GM21529 (cell line): Measurements from ENCODE around the gene MMP15.
"Not testable (repeated sequence)": the region's sequence is repeated elsewhere in the genome, so short reads cannot be mapped to it uniquely, and the experiment has no call there.

Experiments used
- ATAC-seq: cut with Tn5 transposase; IDR thresholded peaks from one replicate; pipeline ENCODE4 v1.9.1; 2021; ENCODE audit not compliant: unreplicated experiment

The MMP15 gene

DNA sequence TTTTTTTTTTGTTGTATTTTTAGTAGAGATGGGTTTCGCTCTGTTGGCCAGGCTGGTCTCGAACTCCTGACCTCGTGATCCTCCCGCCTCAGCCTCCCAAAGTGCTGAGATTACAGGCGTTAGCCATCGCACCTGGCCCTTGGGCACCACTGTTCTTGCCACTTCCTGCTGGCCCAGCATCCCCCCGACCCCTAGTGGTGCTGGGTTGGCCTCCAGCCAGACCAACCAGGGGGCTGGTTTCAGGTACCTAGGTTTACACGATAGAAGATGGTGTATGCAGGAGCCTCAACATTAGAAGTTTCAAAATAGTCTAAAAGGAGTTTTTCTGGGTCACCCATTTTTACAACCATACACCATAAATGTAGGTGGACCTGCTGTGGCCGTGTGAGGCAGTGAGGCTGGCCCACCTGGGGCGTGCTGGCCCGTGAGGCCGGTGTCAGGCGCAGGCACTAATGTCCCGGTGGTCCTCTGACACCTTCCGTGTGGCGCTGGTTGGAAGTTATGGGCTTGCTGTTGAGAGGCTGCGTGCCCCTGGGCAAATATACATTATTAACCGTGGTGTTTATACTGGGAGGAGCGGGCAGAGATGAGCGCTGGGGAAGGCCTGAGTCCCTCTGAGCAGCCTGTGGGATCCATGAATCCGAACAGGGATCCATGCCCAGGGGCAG, 60.2 kb downstream of the MMP15 start:
- ATAC-seq, result no peak

DNA sequence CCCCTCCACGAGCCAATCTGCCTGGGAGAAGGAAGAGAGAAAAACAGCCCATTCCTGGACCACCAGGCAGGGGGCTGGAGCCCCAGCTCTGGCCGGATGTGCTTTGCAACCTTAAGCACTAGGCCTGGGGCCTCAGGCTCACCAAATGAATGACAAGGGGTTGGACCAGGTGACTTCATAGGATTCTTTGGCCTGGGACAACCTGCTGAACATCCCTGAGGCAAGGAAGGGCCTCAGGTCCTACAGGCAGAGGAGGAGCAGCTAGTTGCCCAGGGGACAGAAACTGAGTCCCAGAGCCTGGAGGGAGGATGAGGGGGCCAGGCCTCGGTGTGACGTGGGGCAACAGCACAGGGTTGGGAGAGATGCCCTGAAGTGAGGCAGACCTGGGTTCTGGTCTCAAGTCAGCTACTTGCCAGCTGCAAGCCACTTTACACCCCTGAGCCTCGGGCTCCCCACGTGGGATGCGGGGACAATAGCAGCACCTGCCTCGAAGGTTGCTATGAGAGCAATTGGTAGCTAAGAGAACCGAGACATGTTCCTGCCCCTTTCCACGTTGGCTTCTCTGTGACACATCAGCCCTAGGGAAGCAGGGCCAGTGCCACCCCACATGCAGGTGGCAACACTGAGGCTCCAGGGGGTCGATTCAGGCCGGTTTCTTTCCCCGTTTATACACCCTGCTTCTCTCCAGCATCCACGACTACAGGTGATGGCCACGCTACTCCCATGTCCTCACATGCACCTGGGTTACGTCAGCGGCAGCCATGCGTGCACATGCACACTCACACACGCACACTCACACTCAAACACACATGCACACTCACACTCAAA, 61.0 kb downstream of the MMP15 start:
- no peak for ATAC-seq

DNA sequence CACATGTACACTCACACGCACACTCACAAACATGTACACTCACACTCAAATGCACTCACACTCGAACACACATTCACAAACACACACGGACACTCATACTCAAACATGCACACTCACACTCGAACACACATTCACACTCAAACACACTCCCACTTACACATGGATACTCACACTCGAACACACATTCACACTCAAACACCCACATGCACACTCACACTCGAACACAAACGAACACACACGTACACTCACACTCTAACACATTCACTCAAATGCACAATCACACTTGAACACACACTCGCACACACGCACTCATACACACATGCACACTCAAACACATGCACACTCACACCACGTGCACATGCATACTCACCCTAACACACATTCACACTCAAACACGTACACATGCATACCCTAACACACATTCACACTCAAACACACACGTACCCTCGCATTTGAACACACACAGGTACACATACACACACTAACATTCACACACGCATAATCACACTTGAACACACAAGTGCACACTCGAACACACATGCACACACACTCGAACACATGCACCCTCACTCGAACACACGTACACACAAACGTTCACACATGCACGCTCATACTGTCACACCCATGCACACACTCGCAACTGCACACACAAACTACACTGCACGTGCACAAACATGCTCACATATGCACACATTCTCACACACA, 61.8 kb downstream of the MMP15 start:
- ATAC-seq, result no peak

DNA sequence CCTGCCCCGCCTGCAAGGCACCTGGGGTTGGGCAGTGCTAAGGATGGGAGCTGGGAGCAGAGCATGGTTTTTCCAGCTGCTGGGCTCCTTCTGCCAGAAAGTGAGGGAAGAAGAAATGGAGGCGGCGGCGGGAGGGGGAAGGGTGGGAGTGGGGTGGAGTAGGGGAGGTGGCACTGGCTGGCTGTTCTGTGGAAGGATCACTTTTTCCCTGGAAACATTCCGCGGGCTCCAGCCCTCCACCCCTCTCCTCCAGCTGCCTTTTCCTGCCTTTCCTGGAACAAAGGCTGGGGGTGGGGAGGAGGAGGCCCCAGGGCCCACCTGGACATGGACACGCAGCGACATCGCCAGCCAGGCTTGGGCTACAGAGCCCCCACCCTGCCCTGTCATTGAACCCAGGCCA, 62.5 kb downstream of the MMP15 start:
- no peak for ATAC-seq

DNA sequence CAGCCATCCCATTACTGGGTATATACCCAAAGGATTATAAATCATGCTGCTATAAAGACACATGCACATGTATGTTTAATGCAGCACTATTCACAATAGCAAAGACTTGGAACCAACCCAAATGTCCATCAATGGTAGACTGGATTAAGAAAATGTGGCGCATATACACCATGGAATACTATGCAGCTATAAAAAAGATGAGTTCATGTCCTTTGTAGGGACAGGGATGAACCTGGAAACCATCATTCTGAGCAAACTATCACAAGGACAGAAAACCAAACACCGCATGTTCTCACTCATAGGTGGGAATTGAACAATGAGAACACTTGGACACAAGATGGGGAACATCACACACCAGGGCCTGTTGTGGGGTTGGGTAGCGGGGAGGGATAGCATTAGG, 64.8 kb downstream of the MMP15 start:
- ATAC-seq, result not testable (repeated sequence)

DNA sequence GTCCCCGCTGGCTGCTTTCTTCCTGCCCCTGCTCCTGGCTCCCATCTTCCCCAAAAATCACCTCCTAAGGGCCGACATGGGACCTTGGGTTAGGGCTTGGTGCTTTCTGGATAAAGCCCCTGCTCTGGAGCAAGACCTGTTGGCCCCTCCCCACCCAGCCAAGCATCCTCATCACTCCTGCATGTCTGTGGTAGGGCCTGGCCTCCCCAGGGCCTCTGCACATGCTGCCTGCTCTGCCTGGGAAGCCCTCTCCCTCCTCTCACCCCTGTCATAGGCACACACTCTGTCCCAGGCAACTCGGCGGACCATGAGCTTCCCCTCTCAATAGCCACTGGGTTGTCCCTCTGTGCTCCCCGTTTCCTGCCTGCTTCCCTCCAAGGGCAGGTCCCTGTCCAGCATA, 68.5 kb downstream of the MMP15 start:
- ATAC-seq, result no peak

DNA sequence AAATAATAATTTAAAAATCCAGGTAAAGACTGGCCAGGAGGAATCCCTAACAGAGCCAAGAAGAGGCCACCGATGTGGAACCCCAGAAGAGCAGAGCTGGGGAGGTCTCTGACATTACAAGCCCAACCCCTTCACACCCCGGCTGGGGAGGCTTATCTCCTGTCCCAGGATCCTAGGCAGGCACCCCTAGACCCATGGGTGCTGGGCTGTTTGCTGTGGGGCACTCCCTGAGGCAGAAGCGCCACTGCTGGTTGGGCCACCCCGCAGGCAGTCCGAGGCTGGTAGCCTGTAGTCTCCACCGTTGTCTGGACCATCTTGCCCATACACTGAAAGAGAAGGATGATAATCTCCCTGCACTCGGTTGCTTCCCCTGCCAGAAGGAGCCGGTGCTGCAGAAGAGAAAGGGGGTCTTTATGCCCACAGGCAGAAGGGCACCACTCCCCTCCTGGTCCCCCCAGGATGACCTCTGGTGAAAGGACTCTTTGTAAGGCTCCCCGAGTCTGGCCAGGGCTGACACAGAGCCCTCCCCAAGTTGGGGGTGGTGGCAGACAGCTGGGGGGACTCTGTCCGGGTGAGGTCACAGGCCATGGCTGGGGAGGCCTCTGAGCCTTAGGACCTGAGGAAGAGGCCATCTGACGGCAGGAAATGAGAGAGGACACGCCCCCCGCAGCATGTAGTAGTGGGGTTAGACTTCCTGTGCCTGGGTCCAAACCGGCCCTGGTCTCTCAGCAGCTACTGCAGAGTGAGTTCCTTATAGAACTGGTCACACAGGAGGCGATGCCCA, 69.4 kb downstream of the MMP15 start:
- ATAC-seq, result no peak

DNA sequence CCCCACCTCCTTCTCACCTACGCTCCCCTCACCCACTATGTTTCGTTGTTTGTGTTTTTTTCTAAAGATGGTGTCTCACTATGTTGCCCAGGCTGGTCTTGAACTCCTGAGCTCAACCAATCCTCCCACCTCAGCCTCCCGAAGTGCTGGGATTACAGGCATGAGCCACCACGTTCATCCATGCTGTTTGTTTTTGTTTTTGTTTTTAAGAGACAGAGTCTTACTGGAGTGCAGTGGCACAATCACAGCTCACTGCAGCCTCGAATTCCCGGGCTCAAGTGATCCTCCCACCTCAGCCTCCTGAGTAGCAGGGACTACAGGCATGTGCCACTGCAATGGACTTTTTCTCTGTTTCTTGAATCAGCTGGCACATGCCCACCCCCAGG, 70.0 kb downstream of the MMP15 start:
- not testable (repeated sequence) for ATAC-seq

DNA sequence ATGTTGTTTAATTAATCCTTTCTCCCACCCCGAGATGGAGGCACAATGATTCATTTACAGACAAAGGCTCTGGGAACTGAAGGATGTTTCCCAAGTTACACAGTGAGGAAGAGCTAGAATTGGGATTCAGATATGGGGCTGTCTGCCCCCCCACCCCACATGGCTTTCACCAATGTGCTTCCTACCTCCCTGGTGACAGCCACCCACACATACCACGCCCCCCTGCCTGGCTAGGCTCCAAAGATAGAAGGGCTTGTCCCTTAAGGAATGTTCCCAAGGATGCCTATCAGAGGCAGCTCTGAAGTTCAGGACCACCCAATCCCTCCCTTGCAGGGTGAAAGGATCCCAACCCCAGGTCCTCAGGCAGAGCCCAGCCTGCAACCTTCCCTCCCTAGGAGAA, 70.7 kb downstream of the MMP15 start:
- no peak for ATAC-seq
